ENCODE data around the gene KMT2C. TPM values are rescaled to one million over a fixed set of nuclear protein-coding genes. Genes with fewer than 3 reads are reported as not detected.

Gene KMT2C
- total RNA-seq, 1 donor from 2014 or later: 71.8 TPM

GRCh38 chr7:152180048-152180447 is 255.8 kb downstream of the KMT2C start:
- no peak for DNase-seq (ENCODE audit: extremely low spot score, unreplicated experiment)
- no peaks in the 10 kb centered on the region for H3K27me3 Mint-ChIP-seq (ENCODE audit: unreplicated experiment)
- TF ChIP-seq CTCF (IDR thresholded peaks at IDR 0.05): no peak
- no peak overlapping the region for H3K4me3 Mint-ChIP-seq (ENCODE audit: unreplicated experiment)
- H3K27ac Mint-ChIP-seq (ENCODE audit: unreplicated experiment): no peak overlapping the region
- peaks cover 58% of the 10 kb centered on the region for H3K36me3 Mint-ChIP-seq (ENCODE audit: unreplicated experiment)
- H3K4me1 Mint-ChIP-seq (ENCODE audit: unreplicated experiment): no peaks in the 10 kb centered on the region
- H3K9me3 Mint-ChIP-seq (ENCODE audit: unreplicated experiment): no peaks in the 10 kb centered on the region

- no peaks in the 10 kb centered on the region for H3K4me1 Mint-ChIP-seq (ENCODE audit: unreplicated experiment)
- no peaks in the 10 kb centered on the region for H3K27me3 Mint-ChIP-seq (ENCODE audit: unreplicated experiment)
- no peak for DNase-seq (ENCODE audit: extremely low spot score, unreplicated experiment)
- H3K27ac Mint-ChIP-seq (ENCODE audit: unreplicated experiment): no peak overlapping the region
- H3K4me3 Mint-ChIP-seq (ENCODE audit: unreplicated experiment): no peak overlapping the region
- peaks cover 62% of the 10 kb centered on the region for H3K36me3 Mint-ChIP-seq (ENCODE audit: unreplicated experiment)
- no peak for TF ChIP-seq CTCF (IDR thresholded peaks at IDR 0.05)
- H3K9me3 Mint-ChIP-seq (ENCODE audit: unreplicated experiment): no peaks in the 10 kb centered on the region
Measured at GRCh38 chr7:152178405-152179058, 257.3 kb downstream of the KMT2C start.

- no peak for DNase-seq (ENCODE audit: extremely low spot score, unreplicated experiment)
- Mint-ChIP-seq H3K36me3 (ENCODE audit: unreplicated experiment) (peaks cover 60% of the 10 kb centered on the region), H3K27ac (ENCODE audit: unreplicated experiment) (no peak overlapping the region), H3K4me3 (ENCODE audit: unreplicated experiment) (no peak overlapping the region), H3K27me3 (ENCODE audit: unreplicated experiment) (no peaks in the 10 kb centered on the region), H3K9me3 (ENCODE audit: unreplicated experiment) (no peaks in the 10 kb centered on the region), H3K4me1 (ENCODE audit: unreplicated experiment) (no peaks in the 10 kb centered on the region)
- no peak for TF ChIP-seq CTCF (IDR thresholded peaks at IDR 0.05)
Measured at GRCh38 chr7:152177681-152178404, 258.0 kb downstream of the KMT2C start.

- Mint-ChIP-seq H3K4me3 (ENCODE audit: unreplicated experiment) (no peak overlapping the region), H3K4me1 (ENCODE audit: unreplicated experiment) (no peaks in the 10 kb centered on the region), H3K36me3 (ENCODE audit: unreplicated experiment) (peaks cover 54% of the 10 kb centered on the region), H3K27ac (ENCODE audit: unreplicated experiment) (no peak overlapping the region), H3K9me3 (ENCODE audit: unreplicated experiment) (no peaks in the 10 kb centered on the region), H3K27me3 (ENCODE audit: unreplicated experiment) (no peaks in the 10 kb centered on the region)
- DNase-seq (ENCODE audit: extremely low spot score, unreplicated experiment): no peak
- TF ChIP-seq CTCF (IDR thresholded peaks at IDR 0.05): no peak
Measured at GRCh38 chr7:152176797-152177196, 259.0 kb downstream of the KMT2C start.

- DNase-seq (ENCODE audit: extremely low spot score, unreplicated experiment): no peak
- peak; percentile 13 for TF ChIP-seq CTCF (IDR thresholded peaks at IDR 0.05)
- no peaks in the 10 kb centered on the region for H3K27me3 Mint-ChIP-seq (ENCODE audit: unreplicated experiment)
- no peaks in the 10 kb centered on the region for H3K4me1 Mint-ChIP-seq (ENCODE audit: unreplicated experiment)
- no peaks in the 10 kb centered on the region for H3K9me3 Mint-ChIP-seq (ENCODE audit: unreplicated experiment)
- peaks cover 35% of the 10 kb centered on the region for H3K36me3 Mint-ChIP-seq (ENCODE audit: unreplicated experiment)
- no peak overlapping the region for H3K4me3 Mint-ChIP-seq (ENCODE audit: unreplicated experiment)
- H3K27ac Mint-ChIP-seq (ENCODE audit: unreplicated experiment): no peak overlapping the region
Measured at GRCh38 chr7:152173372-152174070, 262.3 kb downstream of the KMT2C start.
